ENCODE data around the gene TBC1D5.
"Not testable (repeated sequence)": the region's sequence is repeated elsewhere in the genome, so short reads cannot be mapped to it uniquely, and the experiment has no call there.

The TBC1D5 gene

DNA sequence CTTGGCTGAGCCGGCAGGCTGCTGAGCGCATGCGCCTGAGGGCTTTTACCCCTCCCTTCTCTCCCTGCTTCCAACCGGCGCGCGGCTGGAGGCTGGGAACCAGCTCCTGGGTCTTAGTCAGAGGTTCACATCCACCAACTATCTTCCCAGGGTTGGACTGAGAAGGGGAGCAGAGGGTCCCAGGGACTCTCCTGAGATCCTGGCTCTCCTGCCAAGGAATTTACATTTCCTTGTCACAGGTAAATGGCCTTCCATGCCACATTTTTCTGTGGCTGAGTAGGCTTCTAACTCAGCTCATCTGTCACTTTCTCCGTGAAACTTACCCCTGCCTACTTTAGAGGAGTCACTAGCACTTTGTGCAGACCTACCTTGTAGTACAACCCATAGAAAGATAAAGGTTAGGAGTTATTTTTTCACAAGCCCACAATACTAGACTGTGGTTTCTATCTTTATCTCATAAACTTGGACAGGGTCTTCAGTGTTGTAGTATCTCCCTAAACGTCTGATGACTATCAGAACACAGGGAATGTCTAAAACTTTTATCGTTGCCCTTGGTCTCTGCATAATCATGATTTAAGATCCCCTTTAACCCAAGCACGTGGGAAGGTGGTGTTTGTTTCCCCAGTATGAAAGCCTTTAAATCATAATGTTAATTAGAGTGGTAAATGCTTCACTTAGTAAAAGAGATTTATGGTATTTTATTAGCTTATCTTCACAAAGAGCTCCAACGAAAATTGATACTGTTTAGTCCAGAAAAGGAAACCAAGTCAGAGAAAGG, 638 bp upstream of the TBC1D5 start:
- TF ChIP-seq, protein P1, sequence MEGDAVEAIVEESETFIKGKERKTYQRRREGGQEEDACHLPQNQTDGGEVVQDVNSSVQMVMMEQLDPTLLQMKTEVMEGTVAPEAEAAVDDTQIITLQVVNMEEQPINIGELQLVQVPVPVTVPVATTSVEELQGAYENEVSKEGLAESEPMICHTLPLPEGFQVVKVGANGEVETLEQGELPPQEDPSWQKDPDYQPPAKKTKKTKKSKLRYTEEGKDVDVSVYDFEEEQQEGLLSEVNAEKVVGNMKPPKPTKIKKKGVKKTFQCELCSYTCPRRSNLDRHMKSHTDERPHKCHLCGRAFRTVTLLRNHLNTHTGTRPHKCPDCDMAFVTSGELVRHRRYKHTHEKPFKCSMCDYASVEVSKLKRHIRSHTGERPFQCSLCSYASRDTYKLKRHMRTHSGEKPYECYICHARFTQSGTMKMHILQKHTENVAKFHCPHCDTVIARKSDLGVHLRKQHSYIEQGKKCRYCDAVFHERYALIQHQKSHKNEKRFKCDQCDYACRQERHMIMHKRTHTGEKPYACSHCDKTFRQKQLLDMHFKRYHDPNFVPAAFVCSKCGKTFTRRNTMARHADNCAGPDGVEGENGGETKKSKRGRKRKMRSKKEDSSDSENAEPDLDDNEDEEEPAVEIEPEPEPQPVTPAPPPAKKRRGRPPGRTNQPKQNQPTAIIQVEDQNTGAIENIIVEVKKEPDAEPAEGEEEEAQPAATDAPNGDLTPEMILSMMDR (IDR thresholded peaks at IDR 0.05; ENCODE audit: control insufficient read depth, insufficient read depth, low read depth, low read length, missing control alignments): no peak
- DNase-seq (ENCODE audit: low read depth): no peak
- peak overlapping the region; percentile 50 for H3K4me3 ChIP-seq (ENCODE audit: control insufficient read depth, low read depth, low read length)

DNA sequence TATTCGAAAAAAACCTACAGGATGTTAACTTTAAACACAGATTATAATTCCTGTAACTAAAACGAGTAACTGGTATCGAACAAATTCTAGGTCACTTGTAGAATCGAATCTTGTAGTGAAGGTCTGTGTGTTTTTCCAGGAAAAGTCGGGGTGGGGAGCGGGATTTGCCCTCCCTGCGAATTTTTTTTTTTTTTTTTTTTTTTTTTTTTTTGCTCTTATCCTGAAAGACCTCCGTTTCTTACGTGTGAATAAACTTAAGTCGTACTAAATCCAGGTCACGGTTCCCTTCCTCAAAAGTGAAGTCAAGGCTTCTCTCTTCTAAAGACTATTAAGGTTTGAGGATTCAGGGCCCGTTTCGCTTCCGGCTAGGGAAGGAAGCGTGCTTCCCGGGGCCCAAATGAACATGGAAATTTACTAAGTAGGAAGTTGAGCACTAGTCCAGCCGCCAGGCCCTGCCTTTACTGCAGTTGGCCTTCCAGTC, 770 bp downstream of the TBC1D5 start:
- TF ChIP-seq, protein P1 (IDR thresholded peaks at IDR 0.05; ENCODE audit: control insufficient read depth, insufficient read depth, low read depth, low read length, missing control alignments): no peak
- peak overlapping the region; percentile 76 for H3K4me3 ChIP-seq (ENCODE audit: control insufficient read depth, low read depth, low read length)
- DNase-seq (ENCODE audit: low read depth): no peak

DNA sequence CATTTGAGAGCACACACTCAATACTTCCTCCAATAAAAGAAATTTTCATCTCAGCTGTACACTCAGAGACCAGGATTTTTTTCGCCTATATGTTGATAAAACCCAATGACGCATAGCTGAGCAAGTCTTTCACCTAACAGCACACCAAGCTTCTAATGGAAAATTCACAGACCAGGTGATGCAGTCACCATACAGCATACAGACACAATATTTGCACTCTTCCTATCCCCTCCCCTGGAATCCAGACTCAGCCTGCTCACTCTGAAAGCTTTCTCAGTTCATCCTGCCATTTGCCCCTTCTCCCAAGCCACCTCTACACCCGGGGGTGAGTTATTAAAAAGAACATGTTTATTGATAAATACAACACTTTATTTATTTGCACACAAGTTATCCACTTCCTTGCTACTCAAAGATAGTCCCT, 1.7 kb downstream of the TBC1D5 start:
- DNase-seq (ENCODE audit: low read depth): no peak

GRCh38 chr3:17738921-17739320, 3.5 kb downstream of the TBC1D5 start:
- no peak overlapping the region for H3K4me3 ChIP-seq (ENCODE audit: control insufficient read depth, low read depth, low read length)
- TF ChIP-seq, protein P1 (IDR thresholded peaks at IDR 0.05; ENCODE audit: control insufficient read depth, insufficient read depth, low read depth, low read length, missing control alignments): no peak
- DNase-seq (ENCODE audit: low read depth): no peak

More for the DNA sequence above, 1.7 kb downstream of the TBC1D5 start:
- TF ChIP-seq, protein P1 (IDR thresholded peaks at IDR 0.05; ENCODE audit: control insufficient read depth, insufficient read depth, low read depth, low read length, missing control alignments): no peak
- peak overlapping the region; percentile 15 for H3K4me3 ChIP-seq (ENCODE audit: control insufficient read depth, low read depth, low read length)

- TF ChIP-seq, protein P1 (IDR thresholded peaks at IDR 0.05; ENCODE audit: control insufficient read depth, insufficient read depth, low read depth, low read length, missing control alignments): no peak
- no peak for DNase-seq (ENCODE audit: low read depth)
- no peak overlapping the region for H3K4me3 ChIP-seq (ENCODE audit: control insufficient read depth, low read depth, low read length)
These were observed 4.2 kb downstream of the TBC1D5 start for GRCh38 chr3:17738219-17738618.

GRCh38 chr3:17737591-17737990, 4.8 kb downstream of the TBC1D5 start:
- no peak for DNase-seq (ENCODE audit: low read depth)
- no peak overlapping the region for H3K4me3 ChIP-seq (ENCODE audit: control insufficient read depth, low read depth, low read length)
- TF ChIP-seq, protein P1 (IDR thresholded peaks at IDR 0.05; ENCODE audit: control insufficient read depth, insufficient read depth, low read depth, low read length, missing control alignments): no peak

GRCh38 chr3:17735362-17735761, 7.1 kb downstream of the TBC1D5 start:
- DNase-seq (ENCODE audit: low read depth); H3K4me3 ChIP-seq (ENCODE audit: control insufficient read depth, low read depth, low read length): not testable (repeated sequence)

Data from AG09309 (cell line).